Activated T-cell treated with anti-CD3 and anti-CD28 coated beads, Interleukin-2, amount 50 U/mL, for 24 hours (primary cell): Measurements from ENCODE around the gene YIPF6.
"Not testable (repeated sequence)": the region's sequence is repeated elsewhere in the genome, so short reads cannot be mapped to it uniquely, and the experiment has no call there.

Experiments used
- DNase-seq: peaks from one replicate; pipeline ENCODE4 v3.0.0-alpha.2; 2020
- H3K27ac Mint-ChIP-seq: 2 replicates; pipeline ENCODE4 v1.8.0; 2020; ENCODE audit warnings: mild to moderate bottlenecking, mixed read lengths
- H3K27me3 Mint-ChIP-seq: 2 replicates; pipeline ENCODE4 v1.8.0; 2020; ENCODE audit warnings: mixed read lengths
- H3K36me3 Mint-ChIP-seq: 2 replicates; pipeline ENCODE4 v1.8.0; 2020; ENCODE audit warnings: low read depth, mixed read lengths
- H3K4me1 Mint-ChIP-seq: 2 replicates; pipeline ENCODE4 v1.8.0; 2020; ENCODE audit warnings: low read depth, mixed read lengths
- H3K4me3 Mint-ChIP-seq: 2 replicates; pipeline ENCODE4 v1.8.0; 2020; ENCODE audit warnings: mild to moderate bottlenecking, moderate library complexity, mixed read lengths
- H3K9me3 Mint-ChIP-seq: 2 replicates; pipeline ENCODE4 v1.8.0; 2020; ENCODE audit warnings: mixed read lengths

YIPF6 gene

DNA sequence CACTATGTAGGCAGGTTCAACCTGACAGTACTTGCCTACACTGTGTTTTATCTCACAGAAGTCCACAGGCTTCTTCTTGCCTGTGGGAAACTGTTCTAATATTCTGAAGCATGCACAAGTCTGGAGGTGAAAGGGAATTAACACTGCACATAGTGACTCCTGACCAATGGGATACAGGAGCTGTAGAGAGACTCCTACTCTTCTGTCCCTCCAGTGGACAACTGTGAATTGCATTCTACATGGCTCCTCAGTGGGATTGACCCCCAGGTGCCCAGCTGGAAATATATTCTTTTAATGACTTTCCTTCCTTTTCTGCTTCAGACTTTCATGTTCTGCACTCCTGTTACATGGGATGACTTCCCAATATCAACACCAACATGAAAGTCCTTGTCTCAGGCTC is 8.2 kb upstream of the YIPF6 start:
- Mint-ChIP-seq H3K4me3 (no peak overlapping the region), H3K27ac (no peak overlapping the region), H3K36me3 (no peaks in the 10 kb centered on the region), H3K4me1 (peaks cover 3% of the 10 kb centered on the region), H3K27me3 (peaks cover 23% of the 10 kb centered on the region), H3K9me3 (no peaks in the 10 kb centered on the region)
- no peak for DNase-seq

- no peak for DNase-seq
- no peak overlapping the region for H3K4me3 Mint-ChIP-seq
- no peaks in the 10 kb centered on the region for H3K9me3 Mint-ChIP-seq
- no peak overlapping the region for H3K27ac Mint-ChIP-seq
- H3K4me1 Mint-ChIP-seq = peaks cover 4% of the 10 kb centered on the region
- H3K36me3 Mint-ChIP-seq = no peaks in the 10 kb centered on the region
- peaks cover 23% of the 10 kb centered on the region for H3K27me3 Mint-ChIP-seq
Measured at GRCh38 chrX:68492583-68492982, 6.3 kb upstream of the YIPF6 start.

GRCh38 chrX:68493776-68494175 is 5.1 kb upstream of the YIPF6 start:
- H3K27me3 Mint-ChIP-seq = peaks cover 29% of the 10 kb centered on the region
- H3K27ac Mint-ChIP-seq, DNase-seq, H3K4me3 Mint-ChIP-seq, H3K9me3 Mint-ChIP-seq, H3K36me3 Mint-ChIP-seq, H3K4me1 Mint-ChIP-seq: not testable (repeated sequence)

DNA sequence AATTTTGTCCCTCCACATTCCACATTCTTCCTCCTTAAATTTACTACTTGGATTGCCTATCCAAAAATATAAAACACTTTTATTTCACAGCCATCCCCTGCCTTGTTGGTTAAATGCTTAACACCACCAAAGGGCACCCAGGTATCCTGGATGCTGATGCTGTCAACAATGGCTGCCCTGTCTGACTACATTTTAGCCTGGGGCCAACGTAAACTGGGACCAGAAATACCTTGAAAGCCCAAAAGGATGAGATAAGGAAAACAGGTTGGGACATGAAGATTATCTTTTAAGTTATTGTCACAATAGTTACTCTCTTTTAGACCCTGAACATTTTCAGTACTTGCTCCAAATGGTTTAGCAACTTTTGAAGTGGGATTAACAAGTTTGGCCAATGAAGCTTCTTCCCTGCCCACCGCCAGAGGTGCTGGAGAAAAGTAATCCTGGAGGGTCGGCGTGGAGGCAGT is 775 bp upstream of the YIPF6 start:
- Mint-ChIP-seq H3K9me3 (no peaks in the 10 kb centered on the region), H3K4me3 (peak overlapping the region; percentile 82), H3K27ac (peak overlapping the region; percentile 96), H3K4me1 (peaks cover 30% of the 10 kb centered on the region), H3K36me3 (peaks cover 37% of the 10 kb centered on the region), H3K27me3 (peaks cover 42% of the 10 kb centered on the region)
- no peak for DNase-seq

DNA sequence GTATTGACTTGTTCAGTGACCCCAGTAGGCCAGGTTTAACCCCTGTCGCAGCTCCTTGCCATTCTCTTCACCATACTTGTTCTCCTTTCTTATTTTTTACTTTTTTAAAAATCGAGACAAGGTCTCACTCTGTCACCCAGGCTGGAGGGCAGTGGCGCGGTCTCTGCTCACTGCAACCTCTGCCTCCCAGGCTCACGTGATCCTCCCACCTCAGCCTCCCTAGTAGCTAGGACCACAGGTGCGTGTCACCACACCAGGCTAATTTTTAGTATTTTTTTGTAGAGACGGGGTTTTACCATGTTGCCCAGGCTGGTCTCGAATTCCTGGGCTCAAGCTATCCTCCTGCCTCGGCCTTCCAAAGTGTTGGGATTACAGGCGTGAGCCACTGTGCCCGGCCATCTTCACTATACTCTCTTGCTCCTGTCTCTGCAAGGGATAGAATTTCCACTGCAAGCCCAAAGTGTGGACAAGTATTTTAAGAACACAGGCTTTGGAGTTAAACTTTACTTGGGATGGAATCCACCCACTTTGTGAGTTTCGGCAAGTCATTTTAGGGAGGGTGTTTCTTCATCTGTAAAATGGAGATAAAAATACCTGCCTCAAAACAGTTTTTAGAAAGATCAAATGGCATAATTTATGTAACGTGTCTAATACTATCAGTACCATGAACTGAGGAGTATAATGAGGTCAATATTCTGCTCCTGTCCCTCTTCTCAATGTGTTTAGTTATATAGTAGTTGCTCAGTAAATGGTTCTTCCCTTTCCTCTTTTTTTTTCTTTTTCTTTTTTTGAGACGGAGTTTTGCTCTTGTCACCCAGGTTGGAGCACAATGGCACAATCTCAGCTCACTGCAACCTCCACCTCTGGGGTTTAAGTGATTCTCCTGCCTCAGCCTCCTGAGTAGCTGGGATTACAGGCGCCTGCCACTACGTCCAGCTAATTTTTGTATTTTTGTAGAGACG is 973 bp downstream of the YIPF6 start:
- H3K27me3 Mint-ChIP-seq = peaks cover 30% of the 10 kb centered on the region
- H3K9me3 Mint-ChIP-seq = no peaks in the 10 kb centered on the region
- H3K4me3 Mint-ChIP-seq = peak overlapping the region; percentile 82
- H3K36me3 Mint-ChIP-seq = peaks cover 49% of the 10 kb centered on the region
- peaks cover 48% of the 10 kb centered on the region for H3K4me1 Mint-ChIP-seq
- no peak for DNase-seq
- H3K27ac Mint-ChIP-seq = peak overlapping the region; percentile 96

DNA sequence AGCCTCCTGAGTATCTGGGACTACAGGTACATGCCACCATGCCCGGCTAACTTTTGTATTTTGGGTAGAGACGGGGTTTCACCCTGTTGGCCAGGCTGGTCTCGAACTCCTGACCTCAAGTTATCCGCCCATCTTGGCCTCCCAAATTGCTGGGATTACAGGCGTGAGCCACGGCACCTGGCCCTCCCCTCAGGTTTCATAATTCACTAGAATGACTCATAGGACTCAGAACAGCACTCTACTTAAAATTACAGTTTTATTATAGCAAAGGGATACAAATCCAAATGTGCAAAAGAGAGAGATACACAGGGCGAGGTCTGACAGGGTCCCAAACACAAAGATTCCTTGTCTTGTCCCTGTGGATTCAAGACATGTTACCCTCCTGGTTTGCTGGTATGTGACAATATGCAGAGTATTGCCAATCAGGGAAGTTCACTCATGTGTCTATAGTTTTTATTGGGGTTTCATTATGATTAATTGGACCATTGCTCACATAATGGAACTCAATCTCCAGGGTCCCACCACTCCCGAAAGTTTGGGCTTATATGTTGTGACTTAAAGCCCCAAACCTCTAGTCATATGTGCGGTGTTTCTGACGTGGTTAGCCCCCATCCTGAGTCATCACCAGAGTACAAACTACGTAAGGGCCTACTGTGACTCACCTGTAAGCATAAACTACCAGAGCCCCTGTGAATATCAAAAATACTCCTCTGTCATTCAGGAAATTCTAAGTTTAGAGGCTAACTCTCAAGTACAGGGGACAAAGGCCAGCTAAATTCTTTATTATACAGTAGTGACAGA is 5.2 kb downstream of the YIPF6 start:
- peak overlapping the region; percentile 41 for H3K4me3 Mint-ChIP-seq
- peaks cover 66% of the 10 kb centered on the region for H3K4me1 Mint-ChIP-seq
- peak overlapping the region; percentile 88 for H3K27ac Mint-ChIP-seq
- H3K36me3 Mint-ChIP-seq = peaks cover 63% of the 10 kb centered on the region
- DNase-seq = peak; percentile 54
- H3K27me3 Mint-ChIP-seq = peaks cover 21% of the 10 kb centered on the region
- H3K9me3 Mint-ChIP-seq = no peaks in the 10 kb centered on the region

- Mint-ChIP-seq H3K36me3 (peaks cover 59% of the 10 kb centered on the region), H3K4me3 (no peak overlapping the region), H3K27ac (no peak overlapping the region), H3K27me3 (peaks cover 15% of the 10 kb centered on the region), H3K4me1 (peaks cover 70% of the 10 kb centered on the region), H3K9me3 (no peaks in the 10 kb centered on the region)
- no peak for DNase-seq
Measured at GRCh38 chrX:68506649-68507048, 7.8 kb downstream of the YIPF6 start.

GRCh38 chrX:68508799-68509198 is 9.9 kb downstream of the YIPF6 start:
- H3K27ac Mint-ChIP-seq = peak overlapping the region; percentile 58
- peaks cover 7% of the 10 kb centered on the region for H3K27me3 Mint-ChIP-seq
- H3K4me1 Mint-ChIP-seq = peaks cover 50% of the 10 kb centered on the region
- no peaks in the 10 kb centered on the region for H3K9me3 Mint-ChIP-seq
- no peak overlapping the region for H3K4me3 Mint-ChIP-seq
- no peak for DNase-seq
- peaks cover 51% of the 10 kb centered on the region for H3K36me3 Mint-ChIP-seq

GRCh38 chrX:68511255-68511654 is 12.4 kb downstream of the YIPF6 start:
- Mint-ChIP-seq H3K4me3 (no peak overlapping the region), H3K27ac (no peak overlapping the region), H3K36me3 (peaks cover 50% of the 10 kb centered on the region), H3K9me3 (no peaks in the 10 kb centered on the region), H3K4me1 (peaks cover 27% of the 10 kb centered on the region), H3K27me3 (peaks cover 3% of the 10 kb centered on the region)
- DNase-seq = no peak

GRCh38 chrX:68524680-68525079 is 25.8 kb downstream of the YIPF6 start:
- H3K4me3 Mint-ChIP-seq, DNase-seq, H3K9me3 Mint-ChIP-seq, H3K27ac Mint-ChIP-seq, H3K4me1 Mint-ChIP-seq: not testable (repeated sequence)
- peaks cover 44% of the 10 kb centered on the region for H3K27me3 Mint-ChIP-seq
- peaks cover 81% of the 10 kb centered on the region for H3K36me3 Mint-ChIP-seq

DNA sequence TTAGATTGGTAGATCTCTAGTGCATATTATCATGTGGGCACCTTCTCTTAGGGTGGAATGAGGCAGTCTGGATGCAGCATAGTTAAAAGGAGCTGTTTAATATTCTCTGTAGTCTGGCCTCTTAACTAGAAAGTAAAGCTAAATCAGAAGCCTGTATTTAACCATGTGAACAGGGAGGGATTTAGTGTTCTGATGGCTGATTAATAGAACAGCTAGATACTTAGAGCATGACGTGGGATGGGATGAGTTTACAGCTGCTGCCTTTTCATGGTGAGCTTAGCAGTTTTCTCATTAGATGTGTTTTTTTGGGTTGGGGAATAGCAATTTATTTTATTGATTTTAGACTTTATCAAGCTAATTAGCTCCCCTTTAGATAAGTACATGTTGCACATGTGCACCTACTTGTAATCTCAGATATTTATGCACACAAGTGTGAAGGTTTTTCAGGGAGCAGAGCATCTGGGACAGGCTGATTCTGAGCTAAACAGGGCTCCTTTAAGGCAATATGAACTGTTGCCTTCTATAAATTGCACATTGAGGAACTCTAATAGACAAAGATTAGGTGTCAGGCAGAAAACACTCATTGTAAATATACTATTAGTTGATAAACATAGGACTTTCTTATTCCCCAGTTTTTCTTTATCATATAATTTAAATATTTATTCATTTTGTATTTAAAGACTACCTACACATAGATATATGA is 34.1 kb downstream of the YIPF6 start:
- H3K9me3 Mint-ChIP-seq = no peaks in the 10 kb centered on the region
- no peak overlapping the region for H3K4me3 Mint-ChIP-seq
- H3K36me3 Mint-ChIP-seq = peaks cover 63% of the 10 kb centered on the region
- H3K27me3 Mint-ChIP-seq = peaks cover 29% of the 10 kb centered on the region
- H3K4me1 Mint-ChIP-seq = peaks cover 8% of the 10 kb centered on the region
- DNase-seq = no peak
- H3K27ac Mint-ChIP-seq = no peak overlapping the region

- H3K4me1 Mint-ChIP-seq = peaks cover 8% of the 10 kb centered on the region
- no peak overlapping the region for H3K27ac Mint-ChIP-seq
- peaks cover 60% of the 10 kb centered on the region for H3K36me3 Mint-ChIP-seq
- H3K9me3 Mint-ChIP-seq = no peaks in the 10 kb centered on the region
- no peak for DNase-seq
- H3K27me3 Mint-ChIP-seq = peaks cover 30% of the 10 kb centered on the region
- H3K4me3 Mint-ChIP-seq = no peak overlapping the region
Measured at GRCh38 chrX:68533656-68534055, 34.8 kb downstream of the YIPF6 start.

- no peak for DNase-seq
- H3K36me3 Mint-ChIP-seq = peaks cover 50% of the 10 kb centered on the region
- no peak overlapping the region for H3K4me3 Mint-ChIP-seq
- no peak overlapping the region for H3K27ac Mint-ChIP-seq
- no peaks in the 10 kb centered on the region for H3K9me3 Mint-ChIP-seq
- peaks cover 22% of the 10 kb centered on the region for H3K27me3 Mint-ChIP-seq
- H3K4me1 Mint-ChIP-seq = peaks cover 8% of the 10 kb centered on the region
Measured at GRCh38 chrX:68534691-68535090, 35.8 kb downstream of the YIPF6 start.

DNA sequence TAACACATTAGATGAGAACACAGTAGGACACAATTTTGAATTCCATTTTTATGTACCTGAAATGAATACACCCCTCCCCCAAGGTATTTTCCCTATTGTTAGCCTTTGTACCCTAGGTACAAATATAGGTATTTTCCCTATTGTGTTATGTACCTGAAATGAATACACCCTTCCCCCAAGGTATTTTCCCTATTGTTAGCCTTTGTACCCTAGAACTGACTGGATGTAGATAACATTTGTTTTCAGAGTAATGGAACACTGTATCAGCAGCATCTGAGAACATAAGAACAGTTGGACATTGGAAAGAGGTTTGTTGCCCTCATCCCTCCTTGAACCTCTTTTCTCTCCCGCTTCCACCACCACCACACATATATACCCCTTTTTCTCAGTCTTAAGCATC is 37.6 kb downstream of the YIPF6 start:
- H3K27me3 Mint-ChIP-seq = peaks cover 15% of the 10 kb centered on the region
- H3K36me3 Mint-ChIP-seq = peaks cover 38% of the 10 kb centered on the region
- DNase-seq = no peak
- H3K4me3 Mint-ChIP-seq = no peak overlapping the region
- no peaks in the 10 kb centered on the region for H3K9me3 Mint-ChIP-seq
- H3K4me1 Mint-ChIP-seq = peaks cover 8% of the 10 kb centered on the region
- H3K27ac Mint-ChIP-seq = no peak overlapping the region
